Right renal cortex interstitium (tissue), 3 donors: ENCODE measurements around the gene RPL12. TPM values are rescaled to one million over a fixed set of nuclear protein-coding genes. Genes with fewer than 3 reads are reported as not detected.

Source experiments
- DNase-seq, 3 donors: peaks; one replicate each; pipeline ENCODE4 v3.0.0-alpha.2; 2013; ENCODE audit warnings: low read depth in 3 of 3, low spot score in 2 of 3
- polyA plus RNA-seq, 3 donors: library from polyadenylated mRNA; unstranded; fragments of 120-200 nt; gene quantifications; one replicate each; pipeline ENCODE4 v1.2.1, GENCODE V29; 2013; ENCODE audit not compliant: insufficient read length in 3 of 3

Gene RPL12
- polyA plus RNA-seq, 3 donors: 1,538 to 1,567 (median 1,554) TPM

DNA sequence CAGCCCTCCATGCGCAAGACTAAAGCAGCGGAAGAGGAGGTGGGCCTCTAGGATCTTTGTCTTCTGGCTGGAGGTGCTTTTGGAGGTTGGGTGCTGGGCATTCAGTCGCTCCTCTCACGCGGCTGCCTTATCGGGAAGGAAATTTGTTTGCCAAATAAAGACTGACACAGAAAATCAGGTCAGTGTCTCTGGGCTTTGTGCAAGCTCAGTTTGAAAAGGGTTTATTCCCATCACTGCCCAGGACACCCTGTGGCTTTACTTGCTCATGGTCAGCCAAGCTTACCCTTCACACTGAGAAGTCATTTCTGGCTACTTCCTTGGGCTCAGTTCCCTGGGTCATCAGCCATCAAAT, 43.7 kb downstream of the RPL12 start:
- DNase-seq: no peak

DNA sequence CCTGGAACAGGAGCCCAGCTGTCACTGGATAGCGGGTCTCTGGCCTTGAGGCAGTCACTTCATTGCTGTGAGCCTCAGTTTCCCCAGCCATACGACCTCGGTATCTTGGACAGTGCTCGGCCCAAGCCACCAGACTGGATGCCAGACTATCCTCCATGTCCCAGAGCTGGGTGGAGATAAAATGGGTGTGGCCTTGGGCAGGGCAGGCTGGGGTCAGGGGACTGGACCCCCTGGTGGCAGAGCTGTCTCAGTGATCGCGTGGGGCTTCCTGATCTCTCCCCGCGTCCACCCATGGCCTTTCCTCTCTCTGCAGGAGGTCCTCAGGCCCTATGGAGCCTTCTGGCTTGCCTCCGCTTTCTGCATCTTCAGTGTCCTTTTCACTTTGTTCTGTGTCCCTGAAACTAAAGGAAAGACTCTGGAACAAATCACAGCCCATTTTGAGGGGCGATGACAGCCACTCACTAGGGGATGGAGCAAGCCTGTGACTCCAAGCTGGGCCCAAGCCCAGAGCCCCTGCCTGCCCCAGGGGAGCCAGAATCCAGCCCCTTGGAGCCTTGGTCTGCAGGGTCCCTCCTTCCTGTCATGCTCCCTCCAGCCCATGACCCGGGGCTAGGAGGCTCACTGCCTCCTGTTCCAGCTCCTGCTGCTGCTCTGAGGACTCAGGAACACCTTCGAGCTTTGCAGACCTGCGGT, 44.3 kb downstream of the RPL12 start:
- DNase-seq: no peak

DNA sequence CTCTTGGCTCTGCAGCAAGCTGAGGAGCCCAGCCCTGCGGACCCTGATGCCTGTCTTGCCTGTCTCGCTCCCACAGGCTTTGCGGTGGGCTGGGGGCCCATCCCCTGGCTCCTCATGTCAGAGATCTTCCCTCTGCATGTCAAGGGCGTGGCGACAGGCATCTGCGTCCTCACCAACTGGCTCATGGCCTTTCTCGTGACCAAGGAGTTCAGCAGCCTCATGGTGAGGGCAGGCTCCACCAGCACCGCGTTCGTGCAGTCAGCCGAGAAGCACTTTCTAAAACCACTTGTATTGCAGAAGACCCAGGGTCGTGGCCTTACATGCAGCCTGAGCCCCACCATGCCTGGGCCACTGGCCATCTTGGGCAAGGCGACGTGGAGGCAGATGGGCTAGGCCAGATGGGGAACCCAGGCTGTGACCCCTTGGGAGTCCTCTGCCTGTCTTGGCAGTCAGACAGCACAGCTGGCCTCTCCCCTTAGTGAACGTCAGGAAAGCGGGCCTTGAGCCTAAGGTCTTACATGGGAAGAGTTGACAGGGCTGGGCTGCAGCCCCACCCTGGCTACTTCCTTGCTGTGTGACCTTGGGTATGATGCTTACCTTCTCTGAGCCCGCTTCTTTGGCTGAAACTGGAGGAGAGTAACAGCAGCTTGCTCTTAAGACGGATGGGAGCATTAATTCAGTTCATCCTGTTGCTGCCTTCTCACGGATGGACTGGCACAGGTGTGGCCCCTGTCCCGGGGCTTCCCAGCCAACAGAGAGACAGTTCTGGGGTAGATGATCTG, 45.7 kb downstream of the RPL12 start:
- no peak for DNase-seq

DNA sequence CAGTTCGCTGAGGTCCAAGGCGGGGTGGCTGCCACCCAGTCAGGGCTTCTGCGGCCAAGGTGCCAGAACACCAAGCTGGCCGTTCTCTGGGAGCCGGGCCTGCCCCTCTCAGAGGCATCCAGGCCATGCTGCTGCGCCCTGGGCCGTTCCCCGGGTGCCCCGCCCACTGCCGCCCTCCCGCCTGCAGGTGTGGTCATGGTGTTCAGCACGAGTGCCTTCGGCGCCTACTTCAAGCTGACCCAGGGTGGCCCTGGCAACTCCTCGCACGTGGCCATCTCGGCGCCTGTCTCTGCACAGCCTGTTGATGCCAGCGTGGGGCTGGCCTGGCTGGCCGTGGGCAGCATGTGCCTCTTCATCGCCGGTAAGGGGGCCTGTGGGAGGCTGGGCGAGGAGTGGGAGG, 46.6 kb downstream of the RPL12 start:
- no peak for DNase-seq

DNA sequence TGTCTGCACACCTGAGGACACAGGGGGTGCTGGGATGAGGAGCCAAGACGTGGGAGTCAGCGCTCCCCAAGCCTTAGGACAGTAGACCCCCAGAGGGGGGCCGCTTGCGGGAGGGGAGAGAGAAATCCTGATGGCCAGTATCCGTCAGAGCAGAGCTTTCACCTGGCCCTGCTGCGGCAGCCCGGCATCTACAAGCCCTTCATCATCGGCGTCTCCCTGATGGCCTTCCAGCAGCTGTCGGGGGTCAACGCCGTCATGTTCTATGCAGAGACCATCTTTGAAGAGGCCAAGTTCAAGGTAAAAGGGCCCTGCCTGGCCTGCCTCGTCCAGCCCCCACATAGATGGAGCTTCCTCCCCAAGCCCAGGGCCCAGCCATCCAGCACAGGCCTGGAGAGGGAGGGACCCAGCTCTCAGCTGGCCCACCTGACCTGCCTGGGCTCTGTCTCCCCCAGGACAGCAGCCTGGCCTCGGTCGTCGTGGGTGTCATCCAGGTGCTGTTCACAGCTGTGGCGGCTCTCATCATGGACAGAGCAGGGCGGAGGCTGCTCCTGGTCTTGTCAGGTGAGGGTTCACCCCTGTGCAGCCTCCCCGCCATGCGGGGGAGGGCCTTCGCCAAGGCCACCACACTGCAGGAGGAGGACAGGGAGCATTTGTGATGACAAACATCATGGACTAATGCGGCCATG, 47.6 kb downstream of the RPL12 start:
- DNase-seq: no peak

DNA sequence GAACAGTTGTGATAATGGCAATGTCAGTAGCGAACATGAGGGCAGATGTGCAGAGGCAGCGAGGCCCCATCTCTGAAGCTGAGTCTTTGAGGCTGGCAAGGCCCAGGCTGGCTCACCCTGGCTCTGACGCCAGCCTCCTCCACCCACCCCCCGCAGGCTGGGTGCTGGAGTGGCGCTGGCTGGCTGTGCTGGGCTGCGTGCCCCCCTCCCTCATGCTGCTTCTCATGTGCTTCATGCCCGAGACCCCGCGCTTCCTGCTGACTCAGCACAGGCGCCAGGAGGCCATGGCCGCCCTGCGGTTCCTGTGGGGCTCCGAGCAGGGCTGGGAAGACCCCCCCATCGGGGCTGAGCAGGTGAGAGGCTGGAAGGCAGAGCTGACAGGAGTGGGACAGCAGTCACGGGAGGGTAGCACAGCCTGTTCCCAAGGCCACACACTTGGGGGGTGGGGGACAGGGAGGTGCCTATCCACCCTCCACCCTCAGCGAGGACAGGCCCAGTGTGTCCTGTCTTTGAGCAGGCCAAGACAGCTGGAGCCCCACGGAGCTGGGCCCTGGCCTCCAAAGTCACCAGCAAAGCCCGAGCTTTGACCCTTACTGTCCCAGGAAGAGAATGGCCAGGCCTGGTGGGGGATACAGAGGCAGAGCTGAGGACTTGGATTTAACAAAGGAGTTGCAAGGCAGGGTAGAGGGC, 48.7 kb downstream of the RPL12 start:
- DNase-seq: no peak

DNA sequence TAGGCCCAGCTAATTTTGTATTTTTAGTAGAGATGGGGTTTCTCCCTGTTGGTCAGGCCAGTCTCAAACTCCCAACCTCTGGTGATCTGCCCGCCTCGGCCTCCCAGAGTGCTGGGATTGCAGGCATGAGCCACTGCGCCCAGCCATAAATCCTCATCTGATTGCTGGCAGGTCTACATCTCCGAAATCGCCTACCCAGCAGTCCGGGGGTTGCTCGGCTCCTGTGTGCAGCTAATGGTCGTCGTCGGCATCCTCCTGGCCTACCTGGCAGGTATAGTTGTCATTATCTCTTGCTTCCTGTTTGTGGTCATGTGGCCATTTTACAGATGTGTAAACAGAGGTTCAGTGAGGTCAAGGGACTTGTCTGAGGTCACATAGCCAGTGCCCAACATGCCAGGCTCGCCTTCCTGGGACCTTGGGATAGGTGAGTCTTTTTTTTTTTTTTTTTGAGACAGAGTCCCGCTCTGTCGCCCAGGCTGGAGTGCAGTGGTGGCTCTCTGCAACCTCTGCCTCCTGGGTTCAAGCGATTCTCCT, 51.4 kb downstream of the RPL12 start:
- no peak for DNase-seq

DNA sequence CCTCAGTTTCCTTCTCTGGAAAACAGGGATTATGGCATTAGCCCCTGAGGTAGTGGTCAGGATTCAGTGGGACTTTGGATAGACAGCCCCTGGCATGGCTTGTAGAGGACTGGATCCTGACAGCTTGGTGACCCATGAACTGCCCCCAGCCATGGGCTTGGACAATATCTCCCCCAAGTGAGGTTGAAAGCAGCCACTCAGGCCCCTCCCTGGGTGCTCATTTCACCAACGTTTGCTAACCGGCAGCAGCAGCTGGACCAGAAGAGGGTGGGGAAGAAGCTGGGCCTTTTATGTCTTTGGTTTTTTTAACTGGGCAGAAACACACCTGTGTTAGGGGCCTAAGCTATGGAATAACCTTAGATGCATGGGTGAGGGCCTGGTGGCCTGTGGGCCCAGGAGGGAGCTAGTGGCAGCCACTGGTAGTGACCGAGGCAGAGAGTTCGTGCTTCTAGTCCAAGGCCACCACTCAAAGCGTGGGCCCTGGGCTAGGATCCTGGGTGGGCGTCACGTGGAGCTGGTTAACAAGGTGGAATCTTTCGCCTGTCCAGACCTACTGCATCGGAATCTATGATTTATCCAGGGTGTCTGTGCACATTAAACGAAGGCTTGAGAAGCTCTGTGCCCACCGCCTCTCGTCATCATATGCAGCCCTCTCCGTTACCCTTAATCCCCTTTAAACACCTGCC, 52.3 kb downstream of the RPL12 start:
- no peak for DNase-seq

DNA sequence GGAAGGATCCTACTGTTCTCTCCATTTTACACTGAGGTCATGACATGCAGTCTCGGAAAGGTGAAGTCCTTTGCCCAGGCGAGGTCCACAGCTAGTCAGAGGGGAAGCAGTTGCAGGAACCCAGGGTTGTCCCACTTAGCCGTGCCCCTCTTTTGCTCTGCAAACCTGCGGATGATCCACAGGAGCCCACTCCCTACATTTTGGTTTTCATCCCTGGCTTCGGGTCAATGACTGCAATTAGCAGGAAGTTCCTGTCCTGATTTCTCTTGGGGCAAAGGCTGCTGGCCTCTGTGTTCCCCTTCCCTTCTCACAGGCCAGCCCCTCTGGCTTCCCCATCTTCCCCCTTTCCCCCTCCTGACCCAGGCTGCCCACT, 52.9 kb downstream of the RPL12 start:
- no peak for DNase-seq

Other genes with a start within 250 kb of the RPL12 start
- gene GARNL3, start 186.6 kb downstream of the RPL12 start, polyA plus RNA-seq: 10 to 100 TPM; 12.0 to 14.6 (median 13.7) TPM
- 10 to 100 TPM; 13.8 to 16.9 (median 14.6) TPM for gene SLC2A8, start 54.2 kb downstream of the RPL12 start, polyA plus RNA-seq
- gene ZNF79, start 27.0 kb downstream of the RPL12 start, polyA plus RNA-seq: 1 to 10 TPM; 7.5 to 8.0 (median 7.6) TPM
- gene LRSAM1, start 104 bp upstream of the RPL12 start, polyA plus RNA-seq: 10 to 100 TPM; 14.2 to 15.2 (median 14.9) TPM
- 10 to 100 TPM; 23.4 to 29.9 (median 26.3) TPM for gene STXBP1, start 160.9 kb upstream of the RPL12 start, polyA plus RNA-seq